Measurements from ENCODE around the gene PPP1R14B. TPM values are rescaled to one million over a fixed set of nuclear protein-coding genes. Genes with fewer than 3 reads are reported as not detected.

The PPP1R14B gene
- total RNA-seq, 1 donor from 2014 or later = 111 TPM

- intact Hi-C loops (cut with micrococcal nuclease) = no loop called here
These were observed 28.0 kb downstream of the PPP1R14B start for GRCh38 chr11:64218628-64219353.

GRCh38 chr11:64216879-64217278, 29.9 kb downstream of the PPP1R14B start:
- intact Hi-C loops (cut with micrococcal nuclease) = no loop called here

GRCh38 chr11:64211181-64211872, 35.4 kb downstream of the PPP1R14B start:
- intact Hi-C loops (cut with micrococcal nuclease) = no loop called here

- intact Hi-C loops (cut with micrococcal nuclease) = no loop called here
These were observed 36.3 kb downstream of the PPP1R14B start for GRCh38 chr11:64210301-64211020.

- intact Hi-C loops (cut with micrococcal nuclease) = no loop called here
These were observed 37.2 kb downstream of the PPP1R14B start for GRCh38 chr11:64209563-64209843.

- intact Hi-C loops (cut with micrococcal nuclease) = no loop called here
These were observed 37.8 kb downstream of the PPP1R14B start for GRCh38 chr11:64208796-64209562.

- intact Hi-C loops (cut with micrococcal nuclease) = no loop called here
These were observed 38.5 kb downstream of the PPP1R14B start for GRCh38 chr11:64208086-64208795.

GRCh38 chr11:64207256-64208085, 39.3 kb downstream of the PPP1R14B start:
- intact Hi-C loops (cut with micrococcal nuclease) = loop anchor here (1.0 kb wide), 5 partner anchors 19 to 98 kb away; partner anchors contain the start of genes DNAJC4, ESRRA, FKBP2 and NUDT22

GRCh38 chr11:64206457-64207255, 40.1 kb downstream of the PPP1R14B start, which contains the start of gene FERMT3:
TSS of gene FERMT3 (plus strand) at chr11:64206721. CDS start at chr11:64207365, 644 bp downstream.
- intact Hi-C loops (cut with micrococcal nuclease) = loop anchor here (1.0 kb wide), 6 partner anchors 20 to 99 kb away; partner anchors contain the start of genes DNAJC4, ESRRA, FKBP2 and NUDT22

GRCh38 chr11:64204464-64204989, 42.2 kb downstream of the PPP1R14B start:
- intact Hi-C loops (cut with micrococcal nuclease) = loop anchor here (1.0 kb wide), 3 partner anchors 47 to 100 kb away; partner anchors contain the start of genes BAD and PLCB3

- intact Hi-C loops (cut with micrococcal nuclease) = loop anchor here (1.0 kb wide), 3 partner anchors 47 to 100 kb away; partner anchors contain the start of genes BAD and PLCB3
These were observed 42.7 kb downstream of the PPP1R14B start for GRCh38 chr11:64204080-64204440.

GRCh38 chr11:64203421-64204079, 43.2 kb downstream of the PPP1R14B start:
- intact Hi-C loops (cut with micrococcal nuclease) = loop anchor here (1.0 kb wide), 3 partner anchors 48 to 101 kb away; partner anchors contain the start of genes BAD and PLCB3

- intact Hi-C loops (cut with micrococcal nuclease) = no loop called here
These were observed 43.8 kb downstream of the PPP1R14B start for GRCh38 chr11:64202992-64203391.

- intact Hi-C loops (cut with micrococcal nuclease) = no loop called here
These were observed 45.2 kb downstream of the PPP1R14B start for GRCh38 chr11:64201543-64201942.

GRCh38 chr11:64198511-64198910, 48.2 kb downstream of the PPP1R14B start:
- intact Hi-C loops (cut with micrococcal nuclease) = no loop called here

GRCh38 chr11:64196626-64197025, 50.1 kb downstream of the PPP1R14B start:
- intact Hi-C loops (cut with micrococcal nuclease) = no loop called here

Data from T-helper 1 cell treated with Interleukin-12 subunit alpha and Interleukin-12 subunit beta and Interleukin-4 antibody, amounts not matched to agents 30 ng/mL and 1 ng/mL, for 36 hours (primary cell).